ENCODE measurements around the gene HSD17B7.

HSD17B7 gene

GRCh38 chr1:162847839-162848453 is 57.4 kb downstream of the HSD17B7 start:
- TF ChIP-seq ZNF565 (CRISPR knock-in tag; conservative IDR thresholded peaks at IDR 0.05; ENCODE audit: low read depth): no peak
- TF ChIP-seq ARNTL (CRISPR knock-in tag; IDR thresholded peaks at IDR 0.05; ENCODE audit: borderline replicate concordance, low read depth): no peak
- no peak for TF ChIP-seq GLIS3 (CRISPR knock-in tag; IDR thresholded peaks at IDR 0.05)
- peak; percentile 71 for ATAC-seq

- no peak for TF ChIP-seq TCF4 (CRISPR knock-in tag; IDR thresholded peaks at IDR 0.05; ENCODE audit: borderline replicate concordance)
- TF ChIP-seq ESRRG (CRISPR knock-in tag; IDR thresholded peaks at IDR 0.05): no peak
- TF ChIP-seq ARNTL (CRISPR knock-in tag; IDR thresholded peaks at IDR 0.05; ENCODE audit: borderline replicate concordance, low read depth): no peak
- no peak for TF ChIP-seq ZFP3 (CRISPR knock-in tag; IDR thresholded peaks at IDR 0.05)
- TF ChIP-seq BACH2 (CRISPR knock-in tag; IDR thresholded peaks at IDR 0.05; ENCODE audit: borderline replicate concordance): no peak
- no peak for TF ChIP-seq SNAI2 (CRISPR knock-in tag; IDR thresholded peaks at IDR 0.05)
- no peak for TF ChIP-seq ZC3H10 (CRISPR knock-in tag; IDR thresholded peaks at IDR 0.05)
- no peak for ATAC-seq
These were observed 59.2 kb downstream of the HSD17B7 start for GRCh38 chr1:162849711-162850110.

- ATAC-seq: no peak
- TF ChIP-seq ISL1 (CRISPR knock-in tag; IDR thresholded peaks at IDR 0.05) (no peak), CSRNP3 (CRISPR knock-in tag; IDR thresholded peaks at IDR 0.05) (no peak), SNAI2 (CRISPR knock-in tag; IDR thresholded peaks at IDR 0.05) (no peak), OSR1 (CRISPR knock-in tag; IDR thresholded peaks at IDR 0.05) (no peak), RARB (CRISPR knock-in tag; IDR thresholded peaks at IDR 0.05) (no peak), ARNTL (CRISPR knock-in tag; IDR thresholded peaks at IDR 0.05; ENCODE audit: borderline replicate concordance, low read depth) (no peak), POU6F1 (CRISPR knock-in tag; IDR thresholded peaks at IDR 0.05; ENCODE audit: borderline replicate concordance, low read depth) (no peak), TCF4 (CRISPR knock-in tag; IDR thresholded peaks at IDR 0.05; ENCODE audit: borderline replicate concordance) (no peak), ZNF8 (CRISPR knock-in tag; IDR thresholded peaks at IDR 0.05) (no peak), CSDC2 (CRISPR knock-in tag; IDR thresholded peaks at IDR 0.05) (no peak), TSHZ2 (CRISPR knock-in tag; IDR thresholded peaks at IDR 0.05) (no peak), GLIS3 (CRISPR knock-in tag; IDR thresholded peaks at IDR 0.05) (no peak), BACH2 (CRISPR knock-in tag; IDR thresholded peaks at IDR 0.05; ENCODE audit: borderline replicate concordance) (no peak), PPARA (CRISPR knock-in tag; IDR thresholded peaks at IDR 0.05; ENCODE audit: borderline replicate concordance) (no peak), ESRRG (CRISPR knock-in tag; IDR thresholded peaks at IDR 0.05) (no peak), ZFP3 (CRISPR knock-in tag; IDR thresholded peaks at IDR 0.05) (no peak), ZNF70 (CRISPR knock-in tag; IDR thresholded peaks at IDR 0.05) (no peak)
These were observed 60.8 kb downstream of the HSD17B7 start for GRCh38 chr1:162851341-162851740.

- peak; percentile 93 for ATAC-seq
- no peak for TF ChIP-seq SNAI2 (CRISPR knock-in tag; IDR thresholded peaks at IDR 0.05)
- TF ChIP-seq POU6F1 (CRISPR knock-in tag; IDR thresholded peaks at IDR 0.05; ENCODE audit: borderline replicate concordance, low read depth): no peak
- TF ChIP-seq TSHZ2 (CRISPR knock-in tag; IDR thresholded peaks at IDR 0.05): no peak
- no peak for TF ChIP-seq ZNF8 (CRISPR knock-in tag; IDR thresholded peaks at IDR 0.05)
- no peak for TF ChIP-seq RARB (CRISPR knock-in tag; IDR thresholded peaks at IDR 0.05)
- TF ChIP-seq CREB5 (CRISPR knock-in tag; IDR thresholded peaks at IDR 0.05; ENCODE audit: low read depth): no peak
- TF ChIP-seq PPARA (CRISPR knock-in tag; IDR thresholded peaks at IDR 0.05; ENCODE audit: borderline replicate concordance): no peak
- TF ChIP-seq ARNTL (CRISPR knock-in tag; IDR thresholded peaks at IDR 0.05; ENCODE audit: borderline replicate concordance, low read depth): no peak
- no peak for TF ChIP-seq ISL1 (CRISPR knock-in tag; IDR thresholded peaks at IDR 0.05)
- no peak for TF ChIP-seq OSR1 (CRISPR knock-in tag; IDR thresholded peaks at IDR 0.05)
- TF ChIP-seq GLIS3 (CRISPR knock-in tag; IDR thresholded peaks at IDR 0.05): no peak
- no peak for TF ChIP-seq ESRRG (CRISPR knock-in tag; IDR thresholded peaks at IDR 0.05)
- no peak for TF ChIP-seq ZNF565 (CRISPR knock-in tag; conservative IDR thresholded peaks at IDR 0.05; ENCODE audit: low read depth)
- TF ChIP-seq ZFP3 (CRISPR knock-in tag; IDR thresholded peaks at IDR 0.05): no peak
- TF ChIP-seq ZNF70 (CRISPR knock-in tag; IDR thresholded peaks at IDR 0.05): no peak
These were observed 63.9 kb downstream of the HSD17B7 start for GRCh38 chr1:162854245-162854882.

Data from SK-N-SH treated with all-trans-retinoic acid at 6 μM for 48 hours (cell line).